GM21576 (cell line): Measurements from ENCODE around the gene ZSWIM5.
"Not testable (repeated sequence)": the region's sequence is repeated elsewhere in the genome, so short reads cannot be mapped to it uniquely, and the experiment has no call there.

Source experiments
- ATAC-seq: cut with Tn5 transposase; IDR thresholded peaks from one replicate; pipeline ENCODE4 v1.9.1; 2021; ENCODE audit warnings: mild to moderate bottlenecking, moderate library complexity; ENCODE audit not compliant: unreplicated experiment

ZSWIM5 gene

DNA sequence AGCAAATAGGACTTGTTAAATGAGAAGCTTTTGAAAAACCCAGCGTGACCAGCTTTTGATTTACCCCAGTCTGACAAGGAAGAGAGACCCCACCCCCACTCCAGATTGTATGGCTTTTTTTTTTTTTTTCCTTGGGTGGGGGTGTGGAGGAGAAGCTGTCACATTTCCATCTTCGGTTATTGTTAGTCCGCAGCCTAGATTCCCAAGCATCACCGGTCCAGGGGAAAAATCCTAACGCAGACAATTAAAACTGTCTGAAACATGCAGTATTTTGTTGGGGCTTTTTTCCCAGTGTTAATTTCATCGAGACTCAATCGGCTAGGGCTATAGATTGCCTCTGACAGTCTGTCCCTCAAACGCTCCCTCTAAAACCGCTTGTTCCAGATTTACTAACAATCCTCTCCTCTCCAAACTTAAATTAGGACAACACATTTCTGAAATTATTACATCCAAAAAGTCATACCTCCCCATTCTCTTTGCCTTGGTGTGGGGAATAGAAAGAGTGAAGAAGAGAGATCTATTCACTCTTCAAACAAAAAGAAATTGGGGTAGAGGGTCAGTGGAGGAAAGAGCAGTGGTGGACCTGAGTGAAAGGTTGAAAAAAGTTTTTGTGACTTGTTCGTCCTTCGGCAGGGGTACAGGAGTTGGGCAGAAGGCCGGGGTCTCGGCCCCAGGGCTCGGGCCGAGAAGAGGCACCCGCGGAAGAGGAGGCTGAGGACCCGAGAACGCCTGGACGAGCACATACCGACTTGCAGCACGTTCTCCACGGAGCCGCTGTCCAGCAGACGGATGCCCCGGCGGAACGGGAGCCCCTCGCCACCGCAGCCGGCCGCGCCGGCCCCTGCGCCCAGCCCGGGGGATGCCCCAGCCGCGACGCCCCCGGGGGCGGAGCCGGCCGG, 1.1 kb downstream of the ZSWIM5 start:
- peak; percentile 25 for ATAC-seq

DNA sequence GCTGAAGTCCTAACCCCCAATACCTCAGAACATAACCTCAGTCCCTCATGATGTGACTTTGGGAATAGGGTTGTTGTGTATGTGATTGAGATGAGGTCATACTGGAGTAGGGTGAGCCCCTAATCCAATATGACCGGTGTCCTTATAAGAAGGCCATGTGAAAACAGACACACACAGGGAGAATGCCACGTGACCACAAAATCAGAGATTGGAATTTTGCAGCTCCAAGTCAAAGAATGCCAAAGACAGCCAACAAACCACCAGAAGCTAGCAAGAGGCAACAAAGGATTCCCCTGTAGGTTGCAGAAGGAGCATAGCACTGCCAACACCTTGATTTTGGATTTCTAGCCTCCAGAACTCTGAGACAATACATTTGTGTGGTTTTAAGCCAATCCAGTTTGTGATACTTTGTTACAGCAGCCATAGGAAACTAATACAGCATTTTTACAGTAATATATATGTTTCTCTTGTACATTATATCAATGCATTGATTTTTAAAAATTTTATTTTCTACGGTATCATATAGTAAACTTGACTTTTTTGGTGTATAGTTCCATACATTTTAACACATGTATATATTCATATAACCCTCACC, 5.4 kb downstream of the ZSWIM5 start:
- ATAC-seq = no peak

DNA sequence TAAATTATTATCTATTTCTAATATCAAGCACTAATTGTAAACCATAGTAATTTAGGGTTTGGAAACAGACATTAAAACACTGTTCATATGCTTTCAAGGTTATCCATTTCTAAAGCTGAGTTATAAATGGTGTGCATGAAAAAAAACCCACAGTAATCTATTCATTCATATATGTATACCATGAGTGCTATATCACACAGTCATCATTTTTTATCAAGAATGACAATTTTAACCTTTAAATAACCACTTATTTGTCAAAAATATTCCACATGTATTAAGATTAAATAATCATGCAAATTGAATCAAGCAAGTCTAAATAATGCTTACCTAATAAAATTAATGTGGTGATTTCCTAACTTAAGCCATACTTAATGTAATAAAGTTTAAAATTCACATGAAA, 6.0 kb downstream of the ZSWIM5 start:
- ATAC-seq = no peak

DNA sequence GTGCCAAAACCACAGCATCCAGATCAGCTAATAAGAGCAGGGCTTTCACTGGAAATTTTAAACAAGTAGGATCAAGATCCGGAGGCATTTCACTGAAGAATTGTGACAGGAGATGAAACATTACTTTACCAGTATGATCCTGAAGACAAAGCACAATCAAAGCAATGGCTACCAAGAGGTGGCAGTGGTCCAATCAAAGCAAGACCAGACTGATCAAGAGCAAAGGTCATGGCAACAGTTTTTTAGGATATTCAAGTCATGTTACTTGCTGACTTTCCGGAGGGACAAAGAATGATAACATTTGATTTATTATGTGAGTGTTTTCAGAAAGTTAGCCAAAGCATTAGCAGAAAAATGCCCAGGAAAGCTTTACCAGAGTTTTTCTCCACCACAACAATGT, 8.2 kb downstream of the ZSWIM5 start:
- ATAC-seq = no peak

DNA sequence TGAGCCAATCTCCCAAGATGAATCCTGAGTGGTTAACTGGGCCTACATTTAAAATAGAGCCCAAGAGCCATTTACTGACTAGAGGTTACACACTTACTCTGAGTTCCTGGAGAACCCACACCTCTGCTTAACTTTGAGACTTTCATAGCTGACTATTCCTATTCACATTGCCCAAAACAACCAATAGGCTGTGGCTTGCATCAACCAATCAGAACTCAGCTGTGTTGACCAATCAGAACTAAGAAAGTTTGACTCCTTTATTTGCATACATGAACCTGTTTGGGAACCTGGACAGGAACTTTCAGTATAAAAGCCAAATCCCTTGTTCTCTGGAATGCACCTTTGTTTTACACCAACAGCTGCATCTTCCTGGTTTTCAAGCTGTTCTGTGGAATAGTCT, 9.5 kb downstream of the ZSWIM5 start:
- ATAC-seq = no peak

DNA sequence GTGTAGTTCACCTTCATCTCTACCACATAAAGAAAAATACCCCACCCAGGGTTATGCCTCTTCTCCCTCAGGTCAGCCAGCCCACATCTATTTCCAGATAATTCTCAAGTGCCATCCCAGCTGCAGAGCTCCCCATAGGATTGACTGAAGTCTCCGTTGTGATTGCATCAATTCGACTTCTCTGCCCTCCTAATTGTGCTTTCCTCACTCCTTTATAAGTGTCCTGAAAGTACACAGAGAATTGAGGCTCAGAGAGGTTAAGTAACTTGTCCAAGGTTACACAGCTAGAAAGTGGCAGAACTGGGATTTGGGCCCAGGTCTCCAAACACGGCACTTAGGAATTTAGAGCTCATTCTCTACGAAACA, 15.0 kb downstream of the ZSWIM5 start:
- no peak for ATAC-seq

DNA sequence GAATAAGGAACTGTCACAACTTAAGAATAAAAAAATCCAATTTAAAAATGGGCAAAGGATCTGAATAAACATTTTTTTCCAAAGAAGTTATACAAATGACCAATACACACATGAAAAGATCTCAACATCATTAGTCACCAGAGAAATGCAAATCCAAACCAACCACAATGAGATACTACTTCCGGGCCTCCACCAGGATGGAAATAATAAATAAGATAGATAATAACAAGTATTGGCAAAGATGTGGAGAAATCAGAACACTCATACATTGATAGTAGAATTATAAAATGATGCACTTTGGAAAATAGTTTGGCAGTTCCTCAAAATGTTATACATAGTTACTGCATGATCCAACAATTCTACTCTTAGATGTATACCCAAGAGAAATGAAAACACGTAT, 18.7 kb downstream of the ZSWIM5 start:
- ATAC-seq = no peak

DNA sequence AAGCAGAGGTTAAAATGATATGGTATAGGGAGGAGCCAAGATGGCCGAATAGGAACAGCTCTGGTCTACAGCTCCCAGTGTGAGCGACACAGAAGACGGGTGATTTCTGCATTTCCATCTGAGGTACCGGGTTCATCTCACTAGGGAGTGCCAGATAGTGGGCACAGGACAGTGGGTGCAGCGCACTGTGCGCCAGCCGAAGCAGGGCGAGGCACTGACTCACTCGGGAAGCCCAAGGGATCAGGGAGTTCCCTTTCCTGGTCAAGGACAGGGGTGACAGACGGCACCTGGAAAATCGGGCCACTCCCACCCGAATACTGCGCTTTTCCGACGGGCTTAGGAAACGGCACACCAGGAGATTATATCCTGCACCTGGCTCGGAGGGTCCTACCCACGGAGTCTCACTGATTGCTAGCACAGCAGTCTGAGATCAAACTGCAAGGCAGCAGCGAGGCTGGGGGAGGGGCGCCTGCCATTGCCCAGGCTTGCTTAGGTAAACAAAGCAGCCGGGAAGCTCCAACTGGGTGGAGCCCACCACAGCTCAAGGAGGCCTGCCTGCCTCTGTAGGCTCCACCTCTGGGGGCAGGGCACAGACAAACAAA, 26.4 kb downstream of the ZSWIM5 start:
- ATAC-seq = not testable (repeated sequence)

DNA sequence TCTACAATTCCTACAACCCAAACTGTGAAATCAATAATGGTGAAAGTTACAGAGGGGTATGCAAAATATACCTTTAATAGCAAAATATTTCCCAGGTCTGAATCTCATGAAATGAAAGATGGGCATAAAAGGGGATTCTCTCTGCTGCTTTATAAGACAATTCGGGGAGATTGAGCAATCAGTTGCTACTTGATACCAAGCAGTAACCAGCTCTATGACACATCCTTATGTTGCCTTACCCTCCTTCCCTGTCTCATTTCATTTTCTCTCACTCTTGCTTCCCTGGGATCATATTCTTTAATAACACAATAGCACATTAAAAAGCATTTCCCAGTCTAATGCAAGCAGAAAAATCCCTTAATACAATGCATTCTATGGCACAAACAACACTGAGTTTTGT, 29.0 kb downstream of the ZSWIM5 start:
- no peak for ATAC-seq

DNA sequence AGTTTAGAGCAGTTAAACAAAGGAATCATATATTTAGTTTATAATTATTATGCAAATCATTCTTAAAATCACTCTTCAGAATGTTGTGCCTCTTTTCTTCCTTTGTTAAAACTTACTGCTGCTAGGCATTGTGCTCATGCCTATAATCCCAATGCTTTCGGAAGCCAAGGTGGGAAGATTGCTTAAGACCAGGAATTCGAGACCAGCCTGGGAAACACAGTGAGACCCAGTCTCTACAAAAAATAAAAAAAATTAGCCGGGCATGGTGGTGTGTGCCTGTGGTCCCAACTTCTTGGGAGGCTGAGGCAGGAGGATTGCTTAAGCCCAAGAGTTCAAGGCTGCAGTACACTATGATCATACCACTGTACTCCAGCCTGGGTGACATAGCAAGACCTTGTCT, 33.6 kb downstream of the ZSWIM5 start:
- no peak for ATAC-seq

DNA sequence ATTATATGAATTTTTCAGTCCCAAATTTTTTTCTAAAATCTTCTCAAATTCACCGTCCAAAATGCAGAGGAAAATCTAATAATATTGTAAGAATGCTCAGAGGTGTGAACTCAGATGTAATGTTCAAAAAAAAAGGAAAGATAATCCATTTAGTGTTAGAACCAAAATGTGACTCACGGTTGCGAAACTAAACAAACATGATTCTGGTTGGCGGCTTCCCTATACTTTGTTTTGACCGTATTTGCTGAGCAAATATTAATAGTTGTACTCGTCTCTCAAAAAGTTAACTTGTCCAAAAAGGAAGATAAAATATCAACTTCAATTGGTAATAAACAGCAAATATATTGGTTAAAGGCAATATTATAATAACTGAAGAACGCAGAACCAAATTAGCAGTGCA, 34.4 kb downstream of the ZSWIM5 start:
- ATAC-seq = no peak

DNA sequence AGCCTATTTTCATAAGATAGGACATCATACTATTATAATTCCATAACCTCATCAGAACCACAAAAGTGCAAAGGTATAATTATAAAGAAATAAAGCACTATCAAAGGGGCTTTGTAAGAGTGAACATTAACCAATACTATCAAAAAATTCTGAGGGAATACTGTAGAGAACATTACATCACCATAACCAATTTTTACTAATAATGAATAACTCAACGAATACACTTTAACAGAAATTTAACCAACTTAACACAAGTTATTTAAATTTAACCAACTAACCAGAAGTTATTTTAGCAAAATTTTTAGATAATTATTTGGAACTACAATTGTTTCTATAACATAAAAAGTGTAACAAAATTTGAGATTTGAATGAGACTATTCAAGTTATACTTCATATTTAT, 34.8 kb downstream of the ZSWIM5 start:
- no peak for ATAC-seq

DNA sequence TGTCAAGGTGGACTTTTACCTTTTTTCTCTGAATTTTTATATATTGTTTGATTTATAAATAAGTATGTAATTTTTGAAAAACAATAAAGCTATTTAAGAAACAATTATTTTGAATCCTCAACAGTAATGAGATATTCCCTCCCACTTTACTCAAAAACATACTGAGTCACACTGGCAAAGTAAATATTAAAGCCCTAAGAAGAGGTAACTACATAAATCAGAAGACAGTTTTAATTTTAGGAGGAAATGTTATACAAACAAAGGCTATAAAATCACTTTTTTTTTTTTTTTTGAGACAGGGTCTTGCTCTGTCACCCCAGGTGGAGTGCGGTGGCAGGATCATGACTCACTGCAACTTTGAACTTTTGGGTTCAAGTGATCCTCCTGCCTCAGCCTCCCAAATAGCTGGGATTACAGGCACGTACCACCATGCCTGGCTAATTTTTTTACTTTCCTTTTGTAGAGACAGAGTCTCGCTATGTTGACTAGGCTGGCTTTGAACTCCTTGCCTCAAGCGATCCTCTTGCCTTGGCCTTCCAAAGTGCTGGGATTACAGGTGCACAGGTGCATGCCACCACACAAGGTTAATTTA, 36.2 kb downstream of the ZSWIM5 start:
- no peak for ATAC-seq

DNA sequence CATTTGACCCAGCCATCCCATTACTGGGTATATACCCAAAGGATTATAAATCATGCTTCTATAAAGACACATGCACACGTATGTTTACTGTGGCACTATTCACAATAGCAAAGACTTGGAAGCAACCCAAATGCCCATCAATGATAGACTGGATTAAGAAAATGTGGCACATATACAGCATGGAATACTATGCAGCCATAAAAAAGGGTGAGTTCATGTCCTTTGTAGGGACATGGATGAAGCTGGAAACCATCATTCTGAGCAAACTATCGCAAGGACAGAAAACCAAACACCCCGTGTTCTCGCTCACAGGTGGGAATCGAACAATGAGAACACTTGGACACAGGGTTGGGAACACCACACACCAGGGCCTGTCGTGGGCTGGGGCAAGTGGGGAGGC, 38.5 kb downstream of the ZSWIM5 start:
- ATAC-seq = not testable (repeated sequence)

DNA sequence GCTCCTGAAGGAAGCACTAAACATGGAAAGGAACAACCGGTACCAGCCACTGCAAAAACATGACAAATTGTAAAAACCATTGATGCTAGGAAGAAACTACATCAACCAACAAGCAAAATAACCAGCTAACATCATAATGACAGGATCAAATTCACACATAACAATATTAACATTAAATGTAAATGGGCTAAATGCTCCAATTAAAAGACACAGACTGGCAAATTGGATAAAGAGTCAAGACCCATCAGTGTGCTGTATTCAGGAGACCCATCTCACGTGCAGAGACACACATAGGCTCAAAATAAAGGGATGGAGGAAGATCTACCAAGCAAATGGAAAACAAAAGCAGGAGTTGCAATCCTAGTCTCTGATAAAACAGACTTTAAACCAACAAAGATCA, 42.1 kb downstream of the ZSWIM5 start:
- ATAC-seq = not testable (repeated sequence)

DNA sequence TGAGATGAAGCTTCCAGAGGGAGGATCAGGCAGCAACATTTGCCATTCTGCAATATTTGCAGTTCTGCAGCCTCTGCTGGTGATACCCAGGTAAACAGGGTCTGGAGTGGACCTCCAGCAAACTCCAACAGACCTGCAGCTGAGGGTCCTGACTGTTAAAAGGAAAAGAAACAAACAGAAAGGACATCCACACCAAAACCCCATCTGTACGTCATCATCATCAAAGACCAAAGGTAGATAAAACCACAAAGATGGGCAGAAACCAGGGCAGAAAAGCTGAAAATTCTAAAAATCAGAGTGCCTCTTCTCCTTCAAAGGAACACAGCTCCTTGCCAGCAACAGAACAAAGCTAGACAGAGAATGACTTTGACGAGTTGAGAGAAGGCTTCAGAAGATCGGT, 43.3 kb downstream of the ZSWIM5 start:
- ATAC-seq = not testable (repeated sequence)

DNA sequence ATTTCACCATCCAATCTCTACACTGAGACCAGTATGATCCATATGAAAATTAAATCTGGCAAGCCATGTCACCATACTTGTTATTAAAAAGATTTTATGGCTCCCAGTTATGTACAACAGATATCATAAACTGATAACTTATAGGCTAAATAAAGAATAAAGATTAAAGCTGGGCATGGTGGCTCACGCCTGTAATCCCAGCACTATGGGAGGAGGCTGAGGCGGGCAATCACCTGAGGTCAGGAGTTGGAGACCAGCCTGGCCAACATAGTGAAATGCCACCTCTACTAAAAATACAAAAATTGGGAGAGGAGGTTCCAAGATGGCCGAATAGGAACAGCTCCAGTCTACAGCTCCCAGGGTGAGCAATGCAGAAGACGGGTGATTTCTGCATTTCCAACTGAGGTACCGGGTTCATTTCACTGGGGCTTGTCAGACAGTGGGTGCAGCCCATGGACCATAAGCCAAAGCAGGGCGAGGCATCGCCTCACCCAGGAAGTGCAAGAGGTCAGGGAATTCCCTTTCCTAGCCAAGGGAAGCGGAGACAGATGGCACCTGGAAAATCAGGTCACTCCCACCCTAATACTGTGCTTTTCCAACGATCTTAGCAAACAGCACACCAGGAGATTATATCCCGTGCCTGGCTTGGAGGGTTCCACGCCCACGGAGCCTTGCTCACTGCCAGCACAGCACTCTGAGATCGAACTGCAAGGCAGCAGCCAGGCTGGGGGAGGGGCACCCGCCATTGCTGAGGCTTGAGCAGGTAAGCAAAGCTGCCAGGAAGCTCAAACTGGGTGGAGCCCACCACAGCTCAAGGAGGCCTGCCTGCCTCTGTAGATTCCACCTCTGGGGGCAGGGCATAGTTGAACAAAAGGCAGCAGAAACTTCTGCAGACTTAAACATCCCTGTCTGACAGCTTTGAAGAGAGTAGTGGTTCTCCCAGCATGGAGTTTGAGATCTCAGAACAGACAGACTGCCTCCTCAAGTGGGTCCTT, 44.1 kb downstream of the ZSWIM5 start:
- ATAC-seq = not testable (repeated sequence)

DNA sequence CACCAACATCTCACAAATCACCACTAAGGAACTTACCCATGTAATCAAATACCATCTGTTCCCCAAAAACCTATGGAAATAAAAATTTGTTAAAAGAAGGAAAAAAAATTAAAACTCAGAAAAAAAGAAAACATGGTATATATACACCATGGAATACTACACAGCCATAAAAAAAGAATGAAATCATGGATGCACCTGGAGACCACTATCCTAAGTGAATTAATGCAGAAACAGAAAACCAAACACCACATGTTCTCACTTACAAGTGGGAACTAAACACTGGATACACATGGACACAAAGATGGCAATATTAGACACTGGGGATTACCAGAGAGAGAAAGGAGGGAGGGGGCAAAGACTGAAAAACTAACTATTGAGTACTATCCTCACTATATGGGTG, 50.4 kb downstream of the ZSWIM5 start:
- ATAC-seq = no peak

DNA sequence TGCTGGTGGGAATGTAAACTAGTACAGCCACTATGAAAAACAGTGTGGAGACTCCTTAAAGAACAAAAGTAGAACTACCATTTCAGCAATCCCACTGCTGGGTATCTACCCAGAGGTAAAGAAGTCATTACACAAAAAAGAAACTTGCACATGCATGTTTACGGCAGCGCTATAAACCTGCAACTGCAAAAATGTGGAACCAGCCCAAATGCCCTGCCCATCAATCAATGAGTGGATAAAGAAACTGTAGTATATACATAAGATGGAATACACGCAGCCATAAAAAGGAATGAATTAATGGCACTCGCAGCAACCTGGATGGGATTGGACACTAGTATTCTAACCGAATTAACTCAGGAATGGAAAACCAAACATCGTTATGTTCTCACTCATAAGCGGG, 51.0 kb downstream of the ZSWIM5 start:
- ATAC-seq = no peak

DNA sequence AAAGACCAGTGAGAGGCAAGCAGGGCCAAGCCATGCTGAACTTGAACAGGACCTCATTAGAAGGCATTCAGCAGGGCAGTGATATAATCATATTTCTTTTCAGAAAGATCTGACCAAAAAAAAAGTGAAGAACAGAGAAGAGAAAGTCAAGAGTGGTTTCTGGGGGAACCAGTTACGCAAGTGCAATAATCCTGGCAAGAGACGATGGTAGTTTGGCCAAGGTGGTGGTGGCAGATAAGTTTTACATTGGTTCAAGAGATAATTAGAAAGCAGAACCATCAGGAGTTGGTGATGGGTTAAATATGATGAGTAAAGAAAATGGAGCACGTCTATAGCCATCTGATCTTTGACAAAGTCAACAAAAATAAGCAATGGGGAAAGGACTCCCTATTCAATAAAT, 54.3 kb downstream of the ZSWIM5 start:
- no peak for ATAC-seq
